ENCODE data around the gene ST7L. TPM values are rescaled to one million over a fixed set of nuclear protein-coding genes. Genes with fewer than 3 reads are reported as not detected.

ST7L gene
- polyA plus RNA-seq, 2 of the 4 experiments (the other 2 are of a cell fraction) = 10.5 to 10.8 TPM

DNA sequence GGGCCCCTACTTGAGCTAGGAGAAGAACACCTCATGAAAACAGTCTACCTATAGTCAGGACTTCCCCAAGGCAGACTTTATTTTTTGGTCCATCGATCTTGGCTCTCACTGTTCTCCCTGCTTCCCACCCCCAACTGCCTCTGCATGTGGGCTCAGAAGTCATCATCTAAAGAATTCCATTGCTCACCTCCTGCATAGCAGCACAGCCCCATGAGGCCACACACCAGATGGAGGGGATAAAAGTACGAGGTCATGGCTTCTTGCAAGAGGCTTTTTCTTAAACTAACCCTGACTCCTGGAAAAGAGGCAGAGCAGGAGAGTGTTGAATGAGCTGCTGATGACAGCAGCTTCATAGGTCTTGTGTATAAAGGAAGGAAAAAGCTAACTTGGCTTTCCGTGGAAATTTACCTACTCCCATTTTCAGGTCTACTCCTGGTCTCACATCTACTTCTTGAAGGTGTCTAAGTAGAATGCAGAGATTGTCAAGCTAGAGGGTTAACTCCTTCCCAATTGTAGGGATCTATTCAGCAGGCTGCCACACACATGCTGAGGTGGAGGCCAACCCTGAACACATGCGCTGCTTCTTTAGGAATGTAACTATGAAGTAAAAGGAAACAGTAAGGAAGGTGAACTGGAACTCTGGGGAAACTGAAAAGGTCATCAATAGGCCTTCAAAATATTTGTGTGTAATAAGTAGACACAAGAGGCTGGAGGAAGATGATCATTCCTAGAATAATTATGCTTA is 91.5 kb downstream of the ST7L start:
- DNase-seq (ENCODE audit: low read depth in 1 of 2, low spot score in 1 of 2) (no peak), FAIRE-seq (no peak), ATAC-seq (no peak)
- 88% methylated on average over 4 of the region's 4 CpGs for WGBS (ENCODE audit: missing lambda C conversion rate)
- no peak overlapping the region for H3K4me3 ChIP-seq
- H3K27ac ChIP-seq = no peak overlapping the region
- TF ChIP-seq FOXS1 (CRISPR knock-in tag; IDR thresholded peaks at IDR 0.05) (no peak), MAX (IDR thresholded peaks at IDR 0.05) (no peak), CHD4 (IDR thresholded peaks at IDR 0.05; ENCODE audit: borderline replicate concordance) (no peak), FOSB (CRISPR knock-in tag; IDR thresholded peaks at IDR 0.05) (no peak), NFE2L2 (conservative IDR thresholded peaks at IDR 0.05; ENCODE audit: low read length) (no peak), HDAC2 (IDR thresholded peaks at IDR 0.05) (no peak), ZC3H11A (IDR thresholded peaks at IDR 0.05) (no peak), BCL3 (IDR thresholded peaks at IDR 0.05) (no peak), PHF8 (IDR thresholded peaks at IDR 0.05; ENCODE audit: borderline replicate concordance, low read depth) (no peak), HEYL (CRISPR knock-in tag; IDR thresholded peaks at IDR 0.05) (no peak), ZSCAN20 (CRISPR knock-in tag; IDR thresholded peaks at IDR 0.05) (no peak), MAZ (IDR thresholded peaks at IDR 0.05; ENCODE audit: borderline replicate concordance, low read depth, low read length) (no peak), JUNB (IDR thresholded peaks at IDR 0.05) (no peak)
- TF ChIP-seq, protein P1, sequence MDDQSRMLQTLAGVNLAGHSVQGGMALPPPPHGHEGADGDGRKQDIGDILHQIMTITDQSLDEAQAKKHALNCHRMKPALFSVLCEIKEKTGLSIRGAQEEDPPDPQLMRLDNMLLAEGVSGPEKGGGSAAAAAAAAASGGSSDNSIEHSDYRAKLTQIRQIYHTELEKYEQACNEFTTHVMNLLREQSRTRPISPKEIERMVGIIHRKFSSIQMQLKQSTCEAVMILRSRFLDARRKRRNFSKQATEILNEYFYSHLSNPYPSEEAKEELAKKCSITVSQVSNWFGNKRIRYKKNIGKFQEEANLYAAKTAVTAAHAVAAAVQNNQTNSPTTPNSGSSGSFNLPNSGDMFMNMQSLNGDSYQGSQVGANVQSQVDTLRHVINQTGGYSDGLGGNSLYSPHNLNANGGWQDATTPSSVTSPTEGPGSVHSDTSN (IDR thresholded peaks at IDR 0.05) = no peak
- TF ChIP-seq, protein P2, sequence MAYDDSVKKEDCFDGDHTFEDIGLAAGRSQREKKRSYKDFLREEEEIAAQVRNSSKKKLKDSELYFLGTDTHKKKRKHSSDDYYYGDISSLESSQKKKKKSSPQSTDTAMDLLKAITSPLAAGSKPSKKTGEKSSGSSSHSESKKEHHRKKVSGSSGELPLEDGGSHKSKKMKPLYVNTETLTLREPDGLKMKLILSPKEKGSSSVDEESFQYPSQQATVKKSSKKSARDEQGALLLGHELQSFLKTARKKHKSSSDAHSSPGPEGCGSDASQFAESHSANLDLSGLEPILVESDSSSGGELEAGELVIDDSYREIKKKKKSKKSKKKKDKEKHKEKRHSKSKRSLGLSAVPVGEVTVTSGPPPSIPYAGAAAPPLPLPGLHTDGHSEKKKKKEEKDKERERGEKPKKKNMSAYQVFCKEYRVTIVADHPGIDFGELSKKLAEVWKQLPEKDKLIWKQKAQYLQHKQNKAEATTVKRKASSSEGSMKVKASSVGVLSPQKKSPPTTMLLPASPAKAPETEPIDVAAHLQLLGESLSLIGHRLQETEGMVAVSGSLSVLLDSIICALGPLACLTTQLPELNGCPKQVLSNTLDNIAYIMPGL (CRISPR knock-in tag; IDR thresholded peaks at IDR 0.05; ENCODE audit: borderline replicate concordance) = no peak
- POLR2A ChIA-PET = no interaction called here
- CTCF ChIA-PET = interaction anchor here (0.8 kb wide), 1 partner anchor 11 kb away, joined by 3 read pairs; no protein-coding TSS in a partner anchor
- no peaks in the 10 kb centered on the region for H3K4me1 ChIP-seq
- H3K9me3 ChIP-seq = no peaks in the 10 kb centered on the region
- H3K4me2 ChIP-seq = no peak overlapping the region

DNA sequence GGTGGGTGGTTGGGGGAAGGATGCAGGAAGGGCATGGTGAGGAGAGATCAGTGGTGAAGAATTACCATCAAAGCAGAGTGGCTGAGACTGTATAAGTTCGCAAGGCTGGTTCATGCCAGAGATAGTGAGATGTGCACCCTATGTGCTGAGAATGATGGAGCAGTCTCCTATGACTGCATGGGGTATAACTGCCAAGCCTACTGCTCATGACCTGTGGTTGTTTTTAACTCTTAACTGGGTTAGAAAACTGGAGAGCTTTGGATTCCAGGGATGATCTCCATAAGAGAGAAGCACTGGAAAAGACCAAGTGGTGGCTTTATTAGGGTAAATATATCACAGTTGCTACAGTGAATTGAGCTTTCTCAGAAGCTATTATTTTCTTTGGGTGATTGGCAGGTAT is 94.0 kb downstream of the ST7L start:
- H3K4me3 ChIP-seq = no peak overlapping the region
- H3K4me1 ChIP-seq = no peaks in the 10 kb centered on the region
- no peak overlapping the region for H3K27ac ChIP-seq
- DNase-seq (ENCODE audit: low read depth in 1 of 2, low spot score in 1 of 2) (no peak), FAIRE-seq (no peak), ATAC-seq (no peak)
- 90% methylated on average over 1 of the region's 1 CpG for WGBS (ENCODE audit: missing lambda C conversion rate)
- TF ChIP-seq HDAC2 (IDR thresholded peaks at IDR 0.05) (no peak), NPAS2 (CRISPR knock-in tag; IDR thresholded peaks at IDR 0.05; ENCODE audit: borderline replicate concordance) (no peak), EP300 (IDR thresholded peaks at IDR 0.05) (no peak), HOXA7 (CRISPR knock-in tag; IDR thresholded peaks at IDR 0.05) (no peak), CHD4 (IDR thresholded peaks at IDR 0.05; ENCODE audit: borderline replicate concordance) (no peak), JUNB (IDR thresholded peaks at IDR 0.05) (no peak)
- TF ChIP-seq, protein P2 (CRISPR knock-in tag; IDR thresholded peaks at IDR 0.05; ENCODE audit: borderline replicate concordance) = no peak
- CTCF ChIA-PET = no interaction called here
- no peak overlapping the region for H3K4me2 ChIP-seq
- H3K9me3 ChIP-seq = no peaks in the 10 kb centered on the region
- POLR2A ChIA-PET = no interaction called here
